ENCODE measurements around the gene RPS6KA3.

DNA sequence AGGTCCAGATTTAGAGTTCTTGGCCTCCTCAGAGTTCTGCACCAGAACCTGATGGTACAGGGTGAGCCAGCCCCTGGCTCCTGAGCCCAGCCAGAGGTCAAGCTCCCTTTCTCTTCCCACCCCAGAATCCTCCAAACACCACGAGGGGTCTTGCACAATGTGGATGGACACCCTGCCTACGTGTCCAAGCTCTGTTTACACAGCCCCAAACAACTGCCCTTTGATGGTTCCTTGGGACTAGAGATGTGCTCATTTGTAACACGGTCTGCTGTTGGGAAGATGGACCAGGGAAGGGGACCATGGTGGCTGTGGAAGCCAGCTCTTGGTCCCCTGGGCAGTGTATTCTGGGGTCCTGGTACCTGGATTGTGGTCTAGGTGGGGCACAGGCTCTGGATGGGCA is 40.0 kb upstream of the RPS6KA3 start:
- TF ChIP-seq, protein P1, sequence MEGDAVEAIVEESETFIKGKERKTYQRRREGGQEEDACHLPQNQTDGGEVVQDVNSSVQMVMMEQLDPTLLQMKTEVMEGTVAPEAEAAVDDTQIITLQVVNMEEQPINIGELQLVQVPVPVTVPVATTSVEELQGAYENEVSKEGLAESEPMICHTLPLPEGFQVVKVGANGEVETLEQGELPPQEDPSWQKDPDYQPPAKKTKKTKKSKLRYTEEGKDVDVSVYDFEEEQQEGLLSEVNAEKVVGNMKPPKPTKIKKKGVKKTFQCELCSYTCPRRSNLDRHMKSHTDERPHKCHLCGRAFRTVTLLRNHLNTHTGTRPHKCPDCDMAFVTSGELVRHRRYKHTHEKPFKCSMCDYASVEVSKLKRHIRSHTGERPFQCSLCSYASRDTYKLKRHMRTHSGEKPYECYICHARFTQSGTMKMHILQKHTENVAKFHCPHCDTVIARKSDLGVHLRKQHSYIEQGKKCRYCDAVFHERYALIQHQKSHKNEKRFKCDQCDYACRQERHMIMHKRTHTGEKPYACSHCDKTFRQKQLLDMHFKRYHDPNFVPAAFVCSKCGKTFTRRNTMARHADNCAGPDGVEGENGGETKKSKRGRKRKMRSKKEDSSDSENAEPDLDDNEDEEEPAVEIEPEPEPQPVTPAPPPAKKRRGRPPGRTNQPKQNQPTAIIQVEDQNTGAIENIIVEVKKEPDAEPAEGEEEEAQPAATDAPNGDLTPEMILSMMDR (IDR thresholded peaks at IDR 0.05): no peak
- TF ChIP-seq POLR2A (IDR thresholded peaks at IDR 0.05): no peak

Data from thyroid gland (tissue), 4 donors.